AG04449 (cell line): ENCODE data around the gene LIN37.
"Not testable (repeated sequence)": the region's sequence is repeated elsewhere in the genome, so short reads cannot be mapped to it uniquely, and the experiment has no call there.

Experiments used
- CTCF ChIA-PET: fragments of 350-600 bp; formaldehyde crosslinking; extraction: SDS; loops from one replicate; lab custom pipeline; 2021; ENCODE audit warnings: antibody characterized with exemption; lab: Yijun Ruan, JAX
- POLR2A ChIA-PET: fragments of 400-600, 350-600 bp; formaldehyde crosslinking; extraction: SDS; loops from one replicate; lab custom pipeline; 2020; ENCODE audit warnings: antibody characterized with exemption, inconsistent platforms; lab: Yijun Ruan, JAX
- DNase-seq: peaks from one replicate; pipeline ENCODE4 v3.0.0-alpha.2; 2010; ENCODE audit warnings: low read depth, low spot score
- H3K4me3 ChIP-seq: 2 replicates; pipeline ENCODE4 v1.5.1; 2011; ENCODE audit warnings: low read depth, mild to moderate bottlenecking, control low read depth, low read length
- TF ChIP-seq, protein P1 (sequence below): IDR thresholded peaks from one replicate; pipeline ENCODE4 v1.5.1; 2011; ENCODE audit warnings: mild to moderate bottlenecking, moderate library complexity, low read length, control low read depth, inconsistent platforms; ENCODE audit not compliant: insufficient read depth; ENCODE audit errors: missing control alignments

LIN37 gene

DNA sequence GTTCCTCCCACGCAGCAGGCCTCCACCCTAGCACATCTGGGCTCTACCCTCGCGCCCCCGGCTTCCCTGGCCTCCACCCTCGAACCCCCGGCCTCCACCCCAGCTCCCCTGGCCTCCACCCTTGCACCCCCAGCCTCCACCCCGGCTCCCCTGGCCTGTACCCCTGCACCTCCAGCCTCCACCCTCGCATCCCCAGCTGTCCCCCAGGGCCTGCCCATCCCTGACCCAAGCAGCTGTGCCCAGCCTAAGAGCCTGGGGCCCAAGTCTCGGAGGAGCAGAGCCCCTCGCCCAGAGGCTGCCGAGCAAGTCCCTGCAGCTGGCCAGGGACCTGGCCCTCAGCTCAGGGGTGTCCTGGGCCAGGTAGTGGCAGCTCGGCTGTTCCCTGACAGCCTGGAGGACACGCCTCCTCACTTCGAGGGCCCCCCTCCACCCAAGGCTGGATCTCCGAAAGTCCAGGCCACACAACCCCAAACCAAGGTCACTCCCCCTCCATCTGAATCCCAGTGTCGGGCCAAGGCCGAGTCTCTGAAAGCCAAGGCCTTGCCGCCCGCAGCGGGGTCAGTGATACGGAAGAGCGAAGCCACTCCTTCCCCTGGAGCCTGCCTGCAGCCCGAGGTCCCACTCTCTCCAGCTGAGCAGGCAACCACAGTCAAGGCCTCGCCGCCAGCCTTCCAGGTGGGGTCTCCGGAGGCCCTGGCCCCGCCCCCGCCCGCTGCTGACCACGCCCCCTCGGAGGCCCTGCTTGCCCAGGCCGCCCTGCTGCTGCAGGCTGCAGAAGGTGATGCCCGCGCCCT is 19.1 kb downstream of the LIN37 start:
- TF ChIP-seq, protein P1, sequence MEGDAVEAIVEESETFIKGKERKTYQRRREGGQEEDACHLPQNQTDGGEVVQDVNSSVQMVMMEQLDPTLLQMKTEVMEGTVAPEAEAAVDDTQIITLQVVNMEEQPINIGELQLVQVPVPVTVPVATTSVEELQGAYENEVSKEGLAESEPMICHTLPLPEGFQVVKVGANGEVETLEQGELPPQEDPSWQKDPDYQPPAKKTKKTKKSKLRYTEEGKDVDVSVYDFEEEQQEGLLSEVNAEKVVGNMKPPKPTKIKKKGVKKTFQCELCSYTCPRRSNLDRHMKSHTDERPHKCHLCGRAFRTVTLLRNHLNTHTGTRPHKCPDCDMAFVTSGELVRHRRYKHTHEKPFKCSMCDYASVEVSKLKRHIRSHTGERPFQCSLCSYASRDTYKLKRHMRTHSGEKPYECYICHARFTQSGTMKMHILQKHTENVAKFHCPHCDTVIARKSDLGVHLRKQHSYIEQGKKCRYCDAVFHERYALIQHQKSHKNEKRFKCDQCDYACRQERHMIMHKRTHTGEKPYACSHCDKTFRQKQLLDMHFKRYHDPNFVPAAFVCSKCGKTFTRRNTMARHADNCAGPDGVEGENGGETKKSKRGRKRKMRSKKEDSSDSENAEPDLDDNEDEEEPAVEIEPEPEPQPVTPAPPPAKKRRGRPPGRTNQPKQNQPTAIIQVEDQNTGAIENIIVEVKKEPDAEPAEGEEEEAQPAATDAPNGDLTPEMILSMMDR, result no peak
- no peak for DNase-seq
- ChIA-PET CTCF (no interaction called here), POLR2A (interaction anchor here (0.5 kb wide), 1 partner anchor 163 kb away, joined by 3 read pairs; no protein-coding TSS in a partner anchor)
- H3K4me3 ChIP-seq, result no peak overlapping the region

DNA sequence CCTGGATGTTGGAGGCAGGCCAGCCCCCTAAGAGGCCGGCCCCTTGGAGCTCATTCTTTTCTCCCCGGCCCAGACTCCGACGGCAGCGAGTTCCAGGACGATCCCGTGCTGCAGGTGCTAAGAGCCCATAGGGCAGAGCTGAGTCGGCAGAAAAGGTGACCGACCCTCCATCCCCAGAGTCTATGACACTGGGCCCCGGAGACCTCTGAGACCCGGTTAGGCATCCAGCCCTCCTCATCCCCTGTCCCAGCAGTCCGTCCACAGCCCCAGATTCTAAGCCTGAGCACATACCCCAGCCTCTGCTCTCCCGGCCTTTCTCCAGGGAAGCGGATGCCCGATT is 19.7 kb downstream of the LIN37 start:
- POLR2A ChIA-PET, result no interaction called here
- no peak overlapping the region for H3K4me3 ChIP-seq
- TF ChIP-seq, protein P1, result no peak
- DNase-seq, result no peak
- CTCF ChIA-PET, result no interaction called here

DNA sequence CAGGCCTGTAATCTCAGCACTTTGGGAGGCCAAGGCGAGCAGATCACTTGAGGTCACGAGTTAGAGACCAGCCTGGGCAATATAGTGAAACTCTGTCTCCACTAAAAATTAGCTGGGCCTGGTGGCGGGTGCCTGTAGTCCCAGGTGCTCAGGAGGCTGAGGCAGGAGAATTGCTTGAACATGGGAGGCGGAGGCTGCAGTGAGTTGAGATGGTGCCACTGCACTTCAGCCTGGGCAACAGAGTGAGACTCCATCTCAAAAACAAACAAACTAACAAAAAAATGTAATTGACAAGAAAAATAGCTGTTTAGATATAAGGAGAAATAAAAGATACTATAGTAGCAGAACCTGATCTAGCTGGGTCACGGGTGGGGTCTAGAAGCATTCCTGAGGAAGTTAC is 24.0 kb downstream of the LIN37 start:
- not testable (repeated sequence) for DNase-seq, H3K4me3 ChIP-seq
- ChIA-PET CTCF (interaction anchor here (1.1 to 1.6 kb wide), 2 partner anchors 80 to 159 kb away, joined by 3 read pairs; no protein-coding TSS in a partner anchor), POLR2A (interaction anchor here (1.6 kb wide), 1 partner anchor 24 kb away, joined by 4 read pairs; the partner anchor contains the start of gene LIN37)

DNA sequence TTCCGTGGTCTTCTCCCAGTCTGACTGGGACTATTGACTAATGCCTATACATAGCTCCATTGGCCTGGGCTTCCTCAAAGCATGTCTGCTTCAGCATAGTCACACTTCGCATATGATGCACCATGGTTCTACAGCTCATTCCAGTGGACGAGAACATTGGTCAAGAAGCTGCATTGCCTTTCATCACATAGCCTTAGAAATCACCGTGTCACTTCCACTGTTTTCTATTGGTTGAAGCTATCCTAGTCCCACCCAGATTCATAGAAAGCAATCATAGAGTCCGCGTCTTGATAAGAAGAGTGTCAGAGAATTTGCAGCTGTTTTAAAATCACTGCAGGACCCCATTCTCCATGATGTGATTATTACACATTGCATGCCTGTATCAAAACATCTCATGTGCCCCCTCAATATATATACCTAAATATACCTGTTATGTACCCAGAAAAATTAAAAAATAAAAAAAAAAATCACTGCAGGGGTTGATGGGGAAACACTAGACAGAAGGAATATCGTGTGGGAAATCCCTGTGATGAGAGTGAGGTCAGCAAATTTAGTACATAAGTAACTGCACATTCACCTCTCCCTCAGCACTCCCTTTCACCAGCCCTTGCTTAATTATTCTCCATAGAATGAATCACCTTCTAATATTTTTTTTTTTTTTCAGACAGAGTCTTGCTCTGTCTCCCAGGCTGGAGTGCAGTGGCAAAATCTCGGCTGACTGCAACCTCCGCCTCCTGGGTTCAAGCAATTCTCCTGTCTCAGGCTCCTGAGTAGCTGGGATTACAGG is 24.8 kb downstream of the LIN37 start:
- ChIA-PET POLR2A (interaction anchor here (1.6 kb wide), 1 partner anchor 25 kb away, joined by 4 read pairs; the partner anchor contains the start of gene LIN37), CTCF (interaction anchor here (1.1 to 1.6 kb wide), 2 partner anchors 81 to 158 kb away, joined by 3 read pairs; no protein-coding TSS in a partner anchor)
- no peak overlapping the region for H3K4me3 ChIP-seq
- no peak for DNase-seq
- TF ChIP-seq, protein P1, result no peak

DNA sequence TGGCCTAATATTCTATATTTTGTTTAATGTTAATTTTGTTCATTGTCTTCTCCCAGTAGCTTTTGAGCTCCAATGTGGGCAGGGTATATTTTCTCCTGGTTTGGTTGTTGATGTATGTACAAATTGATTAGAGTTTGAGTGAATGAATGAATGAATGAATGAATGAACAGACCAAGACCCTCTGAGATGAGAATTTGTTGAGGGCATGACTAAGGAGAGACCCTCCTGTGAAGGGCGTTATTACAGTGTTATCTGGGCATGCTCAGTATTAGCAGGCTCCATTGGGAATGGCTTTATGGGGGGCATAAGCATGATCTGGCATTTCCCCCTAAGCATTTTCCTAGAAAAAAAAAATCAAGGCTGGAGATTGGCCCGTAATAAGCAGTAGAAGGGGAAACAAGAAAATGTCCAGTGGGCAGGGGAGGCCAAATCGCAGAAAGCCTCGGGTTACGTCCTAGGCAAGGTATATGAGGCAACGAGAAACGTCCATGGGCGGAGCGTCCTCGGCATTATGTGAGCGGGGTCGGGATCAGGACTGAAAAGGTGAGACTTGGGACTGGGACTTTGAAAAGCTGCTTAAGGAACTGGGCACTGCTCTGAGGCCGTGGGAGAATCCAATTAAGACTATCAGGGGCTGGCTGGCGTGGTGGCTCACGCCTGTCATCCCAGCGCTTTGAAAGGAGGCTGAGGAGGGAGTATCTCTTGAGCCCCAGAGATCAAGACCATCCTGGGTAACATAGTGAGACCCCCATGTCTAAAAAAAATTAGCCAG is 26.1 kb downstream of the LIN37 start:
- ChIA-PET CTCF (no interaction called here), POLR2A (no interaction called here)
- DNase-seq, result no peak
- peak overlapping the region; percentile 37 for H3K4me3 ChIP-seq
- TF ChIP-seq, protein P1, result no peak

DNA sequence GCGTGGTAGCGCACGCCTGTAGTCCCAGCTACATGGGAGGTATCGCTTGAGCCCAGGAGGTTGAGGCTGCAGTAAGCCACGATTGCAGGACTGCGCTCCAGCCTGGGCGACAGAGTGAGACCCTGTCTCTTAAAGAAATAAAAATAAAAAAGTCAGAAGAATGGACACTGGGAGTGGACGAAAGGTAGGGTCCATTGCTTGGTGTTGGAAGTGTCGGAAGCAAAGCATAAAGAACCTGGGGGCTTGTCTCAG is 26.6 kb downstream of the LIN37 start:
- DNase-seq, result no peak
- POLR2A ChIA-PET, result no interaction called here
- H3K4me3 ChIP-seq, result peak overlapping the region; percentile 37
- TF ChIP-seq, protein P1, result no peak
- CTCF ChIA-PET, result no interaction called here
